Activated T-helper 1 cell treated with anti-CD3 and anti-CD28 coated beads, Interleukin-2, amount 50 U/mL, for 16 hours (primary cell): ENCODE measurements around the gene EXOSC2.

Experiments
- DNase-seq, 2 donors: peaks; one replicate each; pipeline ENCODE4 v3.0.0-alpha.2; 2020; ENCODE audit warnings: low read depth in 1 of 2, low spot score in 1 of 2

Gene EXOSC2

GRCh38 chr9:130735566-130735965 lies 42.0 kb downstream of the EXOSC2 start:
- DNase-seq = no peak

DNA sequence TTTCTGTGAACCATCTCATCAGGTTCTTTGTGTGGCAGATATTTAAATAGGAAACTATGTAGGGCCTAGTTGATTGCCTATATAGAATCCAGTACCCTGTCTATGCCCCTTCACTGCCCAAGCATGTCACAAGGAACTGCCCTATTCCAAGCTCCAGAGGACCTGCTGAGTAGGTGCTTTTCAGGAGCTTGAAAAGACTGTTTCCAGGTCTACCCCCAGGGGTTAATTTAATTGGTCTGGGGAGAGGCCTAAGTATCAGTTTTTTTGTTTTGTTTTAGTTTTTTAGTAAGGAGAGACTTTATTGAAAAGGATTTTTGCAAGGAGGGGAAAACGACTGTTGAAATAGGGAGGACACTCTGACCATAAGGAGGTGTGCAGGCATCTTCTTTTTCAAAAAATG lies 43.3 kb downstream of the EXOSC2 start:
- DNase-seq = no peak

DNA sequence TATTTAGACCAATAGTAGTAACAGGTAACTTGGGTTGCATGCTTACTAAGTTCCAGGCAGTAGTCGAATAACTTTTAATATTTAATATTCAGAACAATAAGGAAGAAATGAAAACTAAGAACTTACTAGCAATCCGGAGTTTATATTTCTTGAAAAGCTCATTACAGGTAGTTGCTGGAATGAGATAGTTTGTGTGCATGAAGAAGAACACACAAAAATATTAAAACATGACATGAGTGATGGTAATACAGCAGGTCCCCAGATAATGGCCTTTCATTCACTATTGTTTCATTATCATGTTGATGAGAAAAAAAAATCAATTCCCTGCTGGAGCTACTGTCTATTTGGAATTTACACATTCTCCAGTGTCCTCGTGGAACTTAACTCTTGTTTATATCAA lies 44.7 kb downstream of the EXOSC2 start:
- no peak for DNase-seq

GRCh38 chr9:130739081-130739480 lies 45.5 kb downstream of the EXOSC2 start:
- DNase-seq = no peak

DNA sequence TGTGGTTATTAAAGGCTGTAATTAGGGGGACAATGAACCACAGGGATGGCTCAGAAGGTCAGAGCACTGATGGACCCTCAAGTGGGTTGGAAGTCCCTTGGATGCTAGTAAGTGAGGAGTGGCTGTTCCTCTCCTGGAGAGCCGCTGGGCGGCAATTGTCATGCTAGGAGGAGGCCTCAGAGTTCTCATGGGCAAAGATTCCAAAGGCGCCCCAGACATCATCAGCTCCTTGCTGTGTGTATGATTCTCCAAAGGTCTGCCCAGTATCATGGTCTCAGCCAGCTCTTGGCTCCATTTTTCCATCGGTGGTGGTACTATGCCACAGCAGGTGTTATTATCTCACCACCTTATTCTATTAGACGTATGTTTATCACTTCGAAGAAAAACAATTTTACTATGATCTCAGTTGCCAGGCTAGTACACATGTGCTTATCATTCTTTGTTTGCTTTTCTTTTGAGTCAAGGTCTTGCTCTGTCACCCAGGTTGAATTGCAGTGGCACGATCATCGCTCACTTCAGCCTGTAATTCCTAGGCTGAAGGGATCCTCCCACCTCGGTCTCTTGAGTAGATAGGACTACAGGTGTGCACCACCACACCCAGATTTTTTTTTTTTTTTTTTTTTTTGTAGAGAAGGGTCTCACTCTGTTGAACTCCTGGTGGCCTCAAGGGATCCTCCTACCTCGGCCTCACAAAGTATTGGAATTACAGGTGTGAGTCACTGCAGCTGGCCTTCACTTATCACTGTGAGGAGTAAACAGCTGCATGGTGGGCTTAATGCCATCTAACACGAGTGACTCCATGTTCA lies 46.8 kb downstream of the EXOSC2 start:
- DNase-seq = no peak

DNA sequence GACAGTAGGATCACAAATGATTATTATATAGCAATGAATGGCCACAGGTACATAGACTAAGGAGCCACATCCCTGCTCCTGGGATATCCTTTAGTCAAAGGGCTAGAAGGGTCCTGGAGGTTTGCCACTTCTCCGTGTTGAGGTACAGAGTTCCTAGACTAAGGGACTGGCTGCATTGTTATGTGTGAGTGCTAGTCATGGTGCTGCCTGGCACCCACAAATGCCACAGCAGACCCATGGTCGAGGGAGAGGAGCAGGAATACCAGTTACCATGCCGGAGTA lies 47.4 kb downstream of the EXOSC2 start:
- DNase-seq = no peak

- DNase-seq = no peak
Measured at GRCh38 chr9:130741831-130742449, 48.4 kb downstream of the EXOSC2 start.

DNA sequence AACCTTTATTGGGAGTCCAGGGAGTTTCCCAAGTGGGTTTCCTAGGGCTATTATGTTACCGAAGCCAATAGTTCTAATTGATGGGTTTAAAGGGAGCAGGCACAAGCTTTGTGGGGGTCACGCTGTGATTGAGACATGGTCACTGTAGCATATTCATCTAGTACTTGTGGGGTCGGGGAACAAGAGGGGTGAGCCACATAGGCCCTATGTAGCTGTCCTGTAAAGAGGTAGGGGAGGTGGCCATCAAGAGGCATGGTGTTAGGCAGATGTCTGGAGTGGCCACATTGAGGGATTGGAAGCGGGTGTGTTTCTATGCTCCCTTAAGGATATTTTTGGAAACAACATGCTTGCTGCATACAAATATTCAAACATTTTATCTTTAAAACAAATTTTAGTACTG lies 50.1 kb downstream of the EXOSC2 start:
- no peak for DNase-seq

DNA sequence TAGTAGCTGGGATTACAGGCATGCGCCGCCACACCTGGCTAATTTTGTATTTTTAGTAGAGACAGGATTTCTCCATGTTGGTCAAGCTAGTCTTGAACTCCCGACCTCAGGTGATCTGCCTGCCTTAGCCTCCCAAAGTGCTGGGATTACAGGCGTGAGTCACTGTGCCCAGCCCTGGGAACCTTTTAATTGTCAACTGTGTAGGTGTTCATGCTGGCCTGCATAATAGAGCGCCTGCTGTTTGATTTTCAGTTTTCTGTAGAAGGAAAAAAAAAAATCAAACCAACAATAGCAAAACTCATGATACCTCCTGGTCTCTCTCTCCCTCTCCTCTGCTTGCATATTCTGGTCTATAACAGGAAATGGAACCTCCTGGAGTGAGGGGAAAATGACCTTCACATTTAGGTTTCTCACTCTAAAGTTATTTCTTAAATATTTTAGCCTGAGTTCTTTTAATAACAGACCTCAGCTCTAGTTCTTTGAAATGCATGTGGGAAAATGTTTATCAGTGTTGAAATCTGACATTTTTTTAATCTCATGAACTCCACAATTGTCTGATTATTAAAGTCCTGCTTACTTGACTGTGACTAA lies 51.7 kb downstream of the EXOSC2 start:
- DNase-seq = no peak

DNA sequence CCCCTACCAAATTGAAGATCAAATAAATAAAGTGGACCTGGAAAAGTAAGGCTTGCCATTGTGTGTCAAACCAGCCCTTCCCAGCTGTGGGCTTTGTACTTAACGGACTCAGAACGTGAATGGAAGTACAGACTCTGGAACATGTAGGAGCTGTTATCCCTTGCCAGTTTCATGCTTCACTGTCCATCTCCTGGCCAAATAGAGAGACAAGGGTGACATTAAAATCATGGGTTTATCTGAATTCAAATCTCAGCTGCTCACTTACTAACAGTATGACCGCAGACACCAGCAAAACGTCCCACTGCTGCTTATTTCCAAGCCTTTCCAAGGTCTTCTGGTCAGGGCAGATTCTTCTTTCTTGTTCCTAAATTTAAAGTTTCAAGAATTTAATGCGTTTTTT lies 52.2 kb downstream of the EXOSC2 start:
- DNase-seq = no peak

DNA sequence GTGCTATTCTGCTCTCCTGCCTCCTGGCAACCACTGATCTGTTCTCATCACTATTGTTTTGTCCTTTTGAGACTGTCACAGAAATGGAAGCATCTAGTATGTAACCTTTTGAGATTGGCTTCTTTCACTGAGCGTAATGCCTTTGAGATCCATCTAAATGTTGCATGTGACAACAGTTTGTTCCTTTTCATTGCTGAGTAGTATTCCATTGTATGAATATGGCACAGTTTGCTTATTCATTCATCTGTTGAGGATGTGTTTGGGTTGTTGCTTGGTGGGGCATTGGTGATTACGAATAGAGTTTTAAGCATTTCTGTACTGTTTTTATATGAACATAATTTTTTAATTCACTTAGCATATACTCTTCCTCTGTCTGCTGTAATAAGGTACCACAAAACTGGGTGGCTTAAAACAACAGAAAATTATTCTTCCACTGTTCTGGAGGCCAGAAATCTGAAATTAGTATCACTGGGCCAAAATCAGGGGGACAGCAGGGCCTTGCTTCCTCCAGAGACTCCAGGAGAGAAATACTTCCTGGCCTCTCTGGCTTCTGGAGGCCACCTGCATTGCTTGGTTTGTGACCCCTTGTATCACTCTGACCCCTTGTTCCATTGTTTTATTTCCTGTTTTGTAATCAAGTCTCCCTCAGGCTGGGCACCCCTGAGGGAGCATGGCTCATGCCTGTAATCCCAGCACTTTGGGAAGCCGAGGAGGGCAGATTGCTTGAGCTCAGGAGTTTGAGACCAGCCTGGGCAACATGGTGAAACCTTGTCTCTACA lies 53.0 kb downstream of the EXOSC2 start:
- no peak for DNase-seq

DNA sequence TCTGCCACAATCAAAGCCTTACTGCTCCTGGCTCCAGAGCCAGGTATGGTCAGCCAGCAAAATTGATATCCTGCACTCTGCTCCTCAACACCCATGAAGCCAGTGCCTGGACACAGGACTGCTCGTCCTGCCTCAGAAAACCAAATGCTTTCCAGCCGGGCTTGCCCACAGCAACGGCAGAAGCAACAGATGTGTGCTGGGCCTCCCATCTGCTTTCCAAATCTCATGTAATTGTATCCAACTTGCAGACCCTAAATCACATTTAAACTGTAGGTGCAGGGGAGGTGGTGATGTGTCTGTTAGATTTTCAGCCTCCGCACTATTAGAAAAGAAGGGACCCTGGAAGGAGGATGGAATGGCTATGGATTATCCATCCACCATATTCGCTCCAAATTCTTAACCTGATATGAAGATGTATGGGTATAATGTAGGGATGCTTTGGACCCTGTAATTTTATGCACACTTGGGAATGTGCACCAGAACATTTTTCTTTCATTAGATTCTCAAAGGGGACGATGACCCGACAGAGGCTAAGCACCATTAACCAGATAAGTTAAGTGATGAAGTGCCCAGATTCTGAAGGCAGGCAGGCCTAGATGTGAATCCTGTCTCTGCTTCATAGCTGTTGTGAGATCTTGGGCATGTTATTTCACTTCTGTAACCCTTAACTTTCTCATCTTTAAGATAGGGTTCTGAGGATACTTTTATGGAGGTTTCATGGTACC lies 58.2 kb downstream of the EXOSC2 start:
- DNase-seq = no peak
